ENCODE data around the gene SMIM20.

SMIM20 gene

GRCh38 chr4:25965629-25966028 is 51.6 kb downstream of the SMIM20 start:
- DNase-seq, result no peak

GRCh38 chr4:25966171-25966570 is 52.2 kb downstream of the SMIM20 start:
- DNase-seq, result no peak

GRCh38 chr4:25969374-25970155 is 55.5 kb downstream of the SMIM20 start:
- no peak for DNase-seq

GRCh38 chr4:25970226-25970675 is 56.2 kb downstream of the SMIM20 start:
- DNase-seq, result no peak

GRCh38 chr4:25970691-25971432 is 56.8 kb downstream of the SMIM20 start:
- no peak for DNase-seq

- DNase-seq, result no peak
Observed at GRCh38 chr4:25972366-25972765, 58.3 kb downstream of the SMIM20 start.

GRCh38 chr4:25972984-25973745 is 59.1 kb downstream of the SMIM20 start:
- no peak for DNase-seq

- no peak for DNase-seq
Observed at GRCh38 chr4:25976780-25977179, 62.8 kb downstream of the SMIM20 start.

GRCh38 chr4:25977397-25978170 is 63.6 kb downstream of the SMIM20 start:
- no peak for DNase-seq

GRCh38 chr4:25978327-25978726 is 64.3 kb downstream of the SMIM20 start:
- DNase-seq, result no peak
